NCI-H146 (cell line): ENCODE data around the gene NUDT22.

Experiments
- DNase-seq: peaks from one replicate; lab custom pipeline; 2025; lab: John Stamatoyannopoulos, UW

The NUDT22 gene, protein sequence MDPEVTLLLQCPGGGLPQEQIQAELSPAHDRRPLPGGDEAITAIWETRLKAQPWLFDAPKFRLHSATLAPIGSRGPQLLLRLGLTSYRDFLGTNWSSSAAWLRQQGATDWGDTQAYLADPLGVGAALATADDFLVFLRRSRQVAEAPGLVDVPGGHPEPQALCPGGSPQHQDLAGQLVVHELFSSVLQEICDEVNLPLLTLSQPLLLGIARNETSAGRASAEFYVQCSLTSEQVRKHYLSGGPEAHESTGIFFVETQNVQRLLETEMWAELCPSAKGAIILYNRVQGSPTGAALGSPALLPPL

DNA sequence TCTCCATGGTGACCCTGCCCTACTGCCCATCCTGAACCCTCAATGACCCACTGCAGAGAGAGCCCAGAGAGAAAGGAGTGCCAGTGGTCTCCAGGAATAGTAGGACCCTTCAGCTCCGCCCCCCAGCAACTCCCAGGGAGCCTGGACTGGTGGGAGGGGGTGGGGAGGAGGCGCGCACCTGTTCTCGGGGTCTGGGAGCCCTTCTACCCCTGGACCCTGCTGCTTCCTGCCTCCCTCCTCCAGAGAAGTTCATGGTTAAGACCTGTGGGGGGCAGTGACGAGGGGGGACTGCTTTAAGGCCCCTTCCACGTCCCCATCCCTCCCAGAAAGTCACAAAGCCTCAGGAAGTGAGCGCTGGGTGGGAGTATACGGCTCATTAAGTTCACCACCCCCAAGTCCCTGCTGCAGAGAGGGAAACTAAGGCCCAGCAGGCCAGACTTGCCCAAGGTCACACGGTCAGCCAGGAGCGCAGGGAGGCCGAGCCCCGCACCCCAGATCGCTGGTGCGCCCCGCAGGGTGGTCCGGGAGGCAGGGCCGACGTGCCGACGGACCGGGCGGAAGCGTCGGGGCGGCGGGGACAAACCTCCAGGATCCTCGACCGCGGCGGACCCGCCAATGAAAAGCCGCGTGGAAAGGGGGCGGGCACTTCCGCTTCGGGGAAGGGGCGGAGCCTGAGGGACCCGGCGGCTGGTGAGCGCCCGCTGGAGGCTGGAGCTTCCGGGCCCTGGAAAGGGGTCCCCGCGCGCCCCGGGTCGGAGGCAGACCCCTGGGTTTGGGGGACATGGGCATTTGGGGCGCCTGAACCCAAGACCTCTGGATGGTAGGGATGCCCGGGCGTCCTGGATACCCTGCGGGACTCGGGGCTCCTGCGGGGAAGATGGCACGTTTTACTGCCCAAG, at the start of gene NUDT22, which contains the start of gene TRPT1:
NUDT22 (plus strand) TSS at position 667 of the 899 bp plus-strand sequence. CDS start 379 bp downstream, outside the sequence.
TRPT1 (minus strand) TSS at position 579 of the 899 bp plus-strand sequence; CDS start at position 253, 326 bp downstream.
- DNase-seq: peak; percentile 84

DNA sequence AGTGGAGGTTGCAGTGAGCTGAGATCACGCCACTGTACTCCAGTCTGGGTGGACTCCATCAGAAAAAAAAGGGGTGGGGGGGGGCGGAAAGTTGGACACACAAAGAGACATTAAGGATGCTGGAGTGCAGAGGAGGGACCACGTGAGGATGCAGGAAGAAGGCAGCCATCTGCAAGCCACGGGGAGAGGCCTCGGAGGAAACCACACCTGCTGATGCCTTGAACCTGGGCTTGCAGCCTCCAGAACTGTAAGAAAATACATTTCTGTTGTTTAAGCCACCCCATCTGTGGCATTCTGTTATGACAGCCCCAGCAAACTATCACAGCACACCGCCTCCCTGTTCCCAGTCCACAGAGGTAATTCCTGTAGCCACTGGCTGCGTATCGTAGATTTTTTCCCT, 49.3 kb upstream of the NUDT22 start:
- no peak for DNase-seq

DNA sequence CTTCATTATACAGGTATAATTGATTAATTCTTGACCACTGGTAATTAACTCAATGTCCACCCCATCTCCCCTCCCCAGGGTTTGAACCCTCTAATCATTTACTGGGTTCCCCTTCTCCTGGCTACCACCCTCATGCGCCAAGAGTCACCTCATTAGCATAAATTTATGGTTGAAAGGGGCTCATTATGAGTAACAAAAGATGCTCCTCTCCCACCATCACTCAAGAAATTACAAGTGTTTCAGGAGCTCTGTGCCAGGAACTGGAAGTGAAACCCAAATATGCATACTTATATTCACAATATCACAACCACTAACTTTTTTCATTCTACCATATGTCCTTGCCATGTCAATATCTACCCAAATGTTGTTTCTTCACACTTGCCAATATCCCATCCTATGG, 47.9 kb upstream of the NUDT22 start:
- no peak for DNase-seq

DNA sequence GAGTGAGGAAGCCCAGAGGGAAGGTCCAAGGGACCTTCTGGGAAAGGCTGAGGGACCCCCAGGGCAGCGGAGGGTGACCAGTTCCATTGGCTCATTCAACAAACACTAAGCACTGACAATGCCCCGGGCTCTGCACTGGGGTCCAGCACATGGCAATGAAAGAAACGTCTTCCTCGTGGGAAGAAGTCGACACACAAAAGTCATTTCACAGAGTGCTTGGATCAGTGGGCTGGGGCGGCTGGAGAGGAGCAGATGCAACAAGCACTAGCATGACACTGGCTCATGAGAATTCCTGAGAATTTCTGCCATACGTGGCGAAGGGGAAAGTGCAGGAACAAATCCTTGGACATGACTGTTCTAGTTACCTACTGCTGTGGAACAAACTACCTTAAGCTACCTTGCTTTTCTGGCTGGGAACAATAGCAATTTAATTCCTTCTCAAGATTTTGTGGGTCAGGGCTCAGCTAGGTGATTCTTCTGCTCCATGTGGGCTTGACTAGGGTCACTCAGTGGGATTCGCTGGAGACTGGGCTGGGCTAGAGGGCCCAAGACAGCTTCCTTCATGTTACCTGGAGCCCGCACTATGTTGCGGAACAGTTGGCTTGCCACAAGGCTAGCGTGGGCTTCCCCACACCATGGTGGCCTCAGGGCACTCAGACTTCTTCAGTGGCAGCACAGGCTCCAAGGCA, 47.0 kb upstream of the NUDT22 start:
- no peak for DNase-seq

DNA sequence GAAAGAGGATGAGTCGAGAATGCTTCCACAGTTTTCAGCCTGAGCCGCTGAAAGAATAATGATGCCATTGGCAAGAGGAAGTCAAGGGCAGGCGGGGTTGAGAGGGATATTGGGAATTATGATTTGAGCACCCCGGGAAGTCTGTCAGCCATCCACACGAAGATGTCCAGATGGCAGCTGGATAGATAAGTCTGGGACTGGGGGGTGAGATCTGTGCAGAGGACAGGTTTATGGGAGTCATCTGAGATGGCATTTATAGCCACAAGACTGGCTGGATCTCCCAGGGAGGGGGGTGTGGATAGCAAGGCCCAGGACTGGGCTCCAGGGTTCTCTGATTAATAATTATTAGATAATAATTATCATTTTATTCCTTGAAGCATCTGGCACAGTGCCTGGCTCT, 45.2 kb upstream of the NUDT22 start:
- no peak for DNase-seq

DNA sequence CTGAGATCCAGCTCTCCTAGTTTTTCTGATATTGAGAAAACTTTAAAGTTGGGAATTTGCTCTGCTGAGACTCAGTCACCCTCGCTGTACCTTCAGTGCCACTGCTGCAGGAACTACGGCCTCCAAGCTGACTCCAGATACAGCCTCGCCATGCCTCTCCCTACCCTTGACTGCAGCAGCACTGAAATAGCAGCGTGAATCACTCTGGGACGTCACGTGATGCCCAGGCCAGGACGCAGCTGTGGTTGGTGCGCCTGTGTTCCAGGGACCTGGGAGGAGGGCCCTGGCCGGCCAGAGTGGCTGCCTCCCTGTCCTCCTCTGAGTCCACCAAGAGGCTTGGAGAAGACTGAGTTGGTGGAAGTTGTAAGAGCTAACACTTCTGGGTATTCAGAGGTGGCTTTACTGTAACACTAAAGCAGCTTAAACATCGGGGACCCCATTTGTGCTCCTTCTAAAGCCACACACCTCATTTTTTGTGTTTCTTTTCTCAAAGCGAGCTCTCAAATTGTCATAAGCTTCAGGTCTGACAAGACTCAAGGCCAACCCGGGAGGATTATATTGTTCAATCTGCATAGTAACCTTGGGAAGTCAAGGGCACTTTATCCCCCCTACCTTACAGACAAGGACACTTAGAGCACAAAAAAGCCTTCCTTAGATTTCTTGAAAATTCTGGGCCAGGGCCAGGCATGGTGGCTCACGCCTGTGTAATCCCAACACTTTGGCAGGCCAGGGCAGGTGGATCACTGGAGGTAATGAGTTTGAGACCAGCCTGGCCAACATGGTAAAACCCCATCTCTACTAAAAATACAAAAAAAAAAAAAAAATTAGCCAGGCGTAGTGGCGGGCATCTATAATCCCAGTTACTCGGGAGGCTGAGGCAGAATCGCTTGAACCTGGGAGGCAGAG, 44.3 kb upstream of the NUDT22 start:
- no peak for DNase-seq

DNA sequence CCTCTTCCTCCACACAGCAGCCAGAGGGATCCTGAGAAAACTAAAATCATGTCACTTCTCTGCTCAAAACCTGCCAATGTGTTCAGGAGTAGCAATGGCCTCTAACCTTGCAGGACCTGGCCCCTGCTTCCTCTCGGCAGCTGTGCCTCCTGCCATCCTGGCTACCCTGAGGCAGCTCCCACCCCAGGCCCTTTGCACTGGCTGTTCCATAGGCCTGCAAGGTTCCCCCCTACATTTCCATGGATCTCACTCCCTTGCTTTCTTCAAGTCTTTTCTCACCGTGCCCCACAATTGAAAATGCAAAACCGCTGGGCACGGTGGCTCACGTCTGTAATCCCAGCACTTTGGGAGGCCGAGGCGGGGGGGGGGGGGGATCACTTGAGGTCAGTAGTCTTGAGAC, 42.2 kb upstream of the NUDT22 start:
- no peak for DNase-seq

DNA sequence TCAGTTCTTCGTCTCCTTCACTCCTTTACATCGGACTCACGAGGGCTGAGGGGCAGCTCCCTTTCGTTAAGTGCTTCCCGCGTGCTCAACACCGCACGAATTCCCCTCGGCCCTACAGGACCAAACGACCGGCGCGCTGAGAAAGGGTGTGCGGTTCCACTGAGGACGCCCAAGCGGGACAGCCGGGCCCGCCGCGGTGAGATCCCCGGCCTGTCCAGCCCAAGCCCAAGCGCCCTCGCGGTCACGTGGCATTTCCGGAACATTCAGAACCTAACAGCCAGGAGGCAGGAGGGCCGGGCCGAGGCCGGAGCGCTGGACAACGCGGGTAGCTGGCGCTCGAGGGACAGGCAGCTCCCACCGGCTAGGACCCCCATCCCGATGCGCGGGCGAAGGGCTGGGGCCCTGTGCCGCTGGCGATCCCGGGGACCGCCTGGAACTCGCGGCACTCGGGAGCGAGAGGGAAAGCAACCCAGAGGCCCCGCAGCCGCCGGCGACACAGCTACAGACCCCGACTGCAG, 40.8 kb upstream of the NUDT22 start:
- DNase-seq: peak; percentile 83

DNA sequence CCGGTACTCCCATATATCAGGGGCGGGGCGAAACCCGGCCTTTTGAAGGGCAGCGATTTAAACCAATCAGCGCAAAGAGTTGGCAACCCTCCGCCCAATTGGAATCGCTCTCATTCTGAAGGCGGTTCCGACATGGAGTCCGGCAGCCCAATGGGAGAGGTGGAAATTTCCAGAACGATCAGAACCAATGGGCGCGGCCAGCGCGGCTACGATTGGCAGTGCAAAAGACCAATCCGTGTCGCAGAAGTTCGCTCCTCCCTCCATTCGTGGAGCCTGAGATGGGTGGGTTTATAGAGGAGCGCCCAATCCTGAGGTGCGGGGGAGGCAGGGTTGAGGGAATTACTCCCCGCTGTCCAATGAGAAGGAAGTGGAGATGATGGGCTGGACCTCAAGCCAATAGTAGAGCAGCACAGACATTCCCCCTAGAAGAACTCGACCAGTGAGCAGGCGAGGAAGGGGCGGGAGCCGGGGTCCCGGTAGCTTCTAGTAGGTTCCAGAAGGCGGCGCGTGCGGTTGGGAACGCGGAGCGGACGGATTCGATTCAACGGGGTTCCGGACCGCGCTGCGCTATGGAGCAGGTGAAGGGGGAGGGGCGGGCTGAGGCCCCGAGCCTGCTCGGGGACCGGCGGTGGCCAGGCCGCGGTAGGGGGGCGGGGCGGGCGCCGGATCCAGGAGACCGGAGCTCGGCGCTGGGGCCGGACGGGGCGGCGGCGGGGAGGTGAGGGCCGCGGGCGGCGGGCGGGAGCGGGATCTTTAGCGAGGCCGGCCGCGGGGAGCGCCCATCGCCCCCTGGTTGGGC, 40.2 kb upstream of the NUDT22 start, which contains the start of gene STIP1:
STIP1 (plus strand) TSS at position 479 of the 799 bp plus-strand sequence; CDS start at position 570, 91 bp downstream.
- DNase-seq: peak; percentile 100

DNA sequence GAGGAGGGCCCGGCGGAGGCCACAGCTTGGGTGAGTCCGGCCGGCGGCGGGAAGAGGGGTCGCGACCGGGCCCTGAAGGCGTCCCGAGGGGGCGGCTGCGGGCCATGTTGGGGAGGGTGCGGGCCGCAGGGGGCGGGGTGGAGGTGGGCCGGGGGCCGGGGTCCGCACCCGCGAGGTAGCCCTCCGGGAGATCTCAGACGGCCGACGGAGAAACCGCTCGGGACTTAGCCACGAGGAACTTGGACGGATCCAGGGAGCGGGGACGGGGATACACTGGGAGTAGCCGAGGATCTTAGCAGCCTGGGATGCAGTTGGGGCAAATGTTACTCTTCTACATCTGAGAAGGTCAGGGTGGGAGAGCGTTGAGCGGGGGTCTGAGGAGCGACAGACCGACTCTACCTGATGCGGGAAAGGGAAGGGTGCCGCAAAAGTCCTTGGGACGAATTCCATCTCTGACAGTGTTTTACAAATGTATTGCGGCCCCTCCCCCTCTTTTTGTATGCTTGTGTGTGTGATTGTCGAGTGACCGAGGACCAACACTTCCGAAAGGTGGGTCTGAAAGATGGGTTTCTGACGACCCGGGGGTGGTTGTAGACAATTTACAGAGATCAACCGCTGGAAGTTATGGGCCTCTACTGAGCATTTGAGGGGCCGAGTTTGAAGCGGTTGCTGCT, 39.4 kb upstream of the NUDT22 start:
- DNase-seq: no peak

DNA sequence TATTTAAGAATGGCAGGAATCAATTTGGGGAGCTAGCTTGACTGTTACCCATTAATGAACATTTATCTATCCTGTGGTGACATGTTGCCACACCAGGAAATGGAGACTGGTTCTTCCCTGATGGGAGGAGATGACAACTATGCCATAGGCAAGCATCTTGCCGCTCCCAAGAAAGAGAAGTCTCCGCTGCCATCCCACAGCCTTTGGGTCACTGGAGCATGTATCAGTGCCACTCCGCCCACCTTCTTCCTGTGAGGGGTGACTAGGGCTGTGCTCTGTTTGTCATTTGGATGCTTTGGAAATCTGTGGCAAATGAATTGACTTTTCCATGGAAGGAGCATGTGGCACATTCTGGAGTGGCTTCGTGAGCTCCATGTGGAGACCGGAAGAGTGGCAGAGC, 33.6 kb upstream of the NUDT22 start:
- DNase-seq: no peak

DNA sequence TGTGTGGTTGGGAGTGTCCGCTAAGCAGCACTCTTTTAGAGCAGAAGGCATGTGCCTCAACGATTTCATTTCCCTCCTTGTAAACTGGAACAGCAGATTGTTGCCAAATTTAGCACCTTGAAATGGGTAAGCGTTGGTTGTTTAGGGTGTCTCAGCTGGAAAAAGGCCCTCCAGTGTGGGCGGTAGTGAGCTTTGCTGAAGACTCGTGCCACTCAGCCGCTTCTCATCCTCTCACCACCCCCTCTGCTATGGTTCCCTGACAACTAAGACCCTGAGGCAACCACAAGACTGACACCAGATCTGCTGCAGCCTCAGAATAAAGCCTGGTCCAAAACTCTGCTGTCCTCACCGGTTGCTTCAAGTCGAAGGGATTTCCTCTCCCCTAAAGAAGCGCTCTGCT, 29.4 kb upstream of the NUDT22 start:
- DNase-seq: no peak

DNA sequence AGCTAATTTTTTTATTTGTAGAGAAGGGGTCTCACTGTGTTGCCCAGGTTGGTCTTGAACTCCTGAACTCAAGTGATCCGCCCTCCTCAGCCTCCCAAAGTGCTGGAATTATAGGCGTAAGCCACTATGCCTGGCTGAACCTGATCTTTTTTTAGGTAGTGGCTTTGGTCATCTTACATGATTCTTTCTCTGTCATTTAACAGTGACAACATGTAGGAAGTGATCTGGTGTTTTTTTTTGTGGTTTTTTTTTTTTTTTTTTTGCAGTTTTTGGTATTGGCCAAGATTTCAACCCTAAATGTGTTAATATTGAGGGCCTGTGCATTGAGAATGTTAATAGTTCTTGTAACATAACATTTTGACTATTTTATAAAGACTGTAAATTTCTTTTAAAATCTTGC, 27.6 kb upstream of the NUDT22 start:
- DNase-seq: no peak

DNA sequence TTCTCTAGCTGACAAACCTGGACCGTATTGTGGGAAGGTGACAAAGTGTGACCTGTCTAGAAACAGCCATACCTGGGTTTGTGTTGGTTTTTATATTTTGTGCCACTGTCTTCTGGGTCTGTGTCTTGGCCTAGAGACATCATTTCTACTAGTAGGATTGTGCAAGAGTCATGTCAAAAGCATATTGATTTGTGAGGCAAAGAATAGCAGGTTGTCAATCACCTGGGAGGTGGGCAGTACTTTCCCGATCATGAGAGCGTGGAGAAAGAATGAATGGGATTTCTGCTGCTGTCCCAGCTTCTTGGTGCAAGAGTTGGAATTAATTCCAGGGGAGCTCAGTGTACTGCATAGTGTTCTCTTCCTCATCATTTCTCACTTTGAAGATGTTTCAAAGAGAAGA, 24.5 kb upstream of the NUDT22 start:
- no peak for DNase-seq

DNA sequence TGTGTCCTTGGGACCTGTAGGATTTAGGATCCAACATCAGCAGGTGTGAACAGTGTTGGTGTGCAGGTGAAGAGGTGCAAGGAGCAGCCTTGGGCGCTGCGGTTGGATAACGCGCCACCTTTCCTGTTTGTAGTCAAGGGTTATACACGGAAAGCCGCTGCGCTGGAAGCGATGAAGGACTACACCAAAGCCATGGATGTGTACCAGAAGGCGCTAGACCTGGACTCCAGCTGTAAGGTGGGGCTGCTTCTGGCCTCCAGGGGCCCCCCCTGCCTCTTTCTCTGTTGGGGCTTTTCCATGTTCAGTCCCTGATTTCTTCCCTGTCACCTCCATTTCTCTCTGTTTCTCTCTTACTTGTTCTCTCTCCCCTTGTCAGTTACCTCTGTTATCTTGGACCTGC, 23.1 kb upstream of the NUDT22 start:
- DNase-seq: no peak

DNA sequence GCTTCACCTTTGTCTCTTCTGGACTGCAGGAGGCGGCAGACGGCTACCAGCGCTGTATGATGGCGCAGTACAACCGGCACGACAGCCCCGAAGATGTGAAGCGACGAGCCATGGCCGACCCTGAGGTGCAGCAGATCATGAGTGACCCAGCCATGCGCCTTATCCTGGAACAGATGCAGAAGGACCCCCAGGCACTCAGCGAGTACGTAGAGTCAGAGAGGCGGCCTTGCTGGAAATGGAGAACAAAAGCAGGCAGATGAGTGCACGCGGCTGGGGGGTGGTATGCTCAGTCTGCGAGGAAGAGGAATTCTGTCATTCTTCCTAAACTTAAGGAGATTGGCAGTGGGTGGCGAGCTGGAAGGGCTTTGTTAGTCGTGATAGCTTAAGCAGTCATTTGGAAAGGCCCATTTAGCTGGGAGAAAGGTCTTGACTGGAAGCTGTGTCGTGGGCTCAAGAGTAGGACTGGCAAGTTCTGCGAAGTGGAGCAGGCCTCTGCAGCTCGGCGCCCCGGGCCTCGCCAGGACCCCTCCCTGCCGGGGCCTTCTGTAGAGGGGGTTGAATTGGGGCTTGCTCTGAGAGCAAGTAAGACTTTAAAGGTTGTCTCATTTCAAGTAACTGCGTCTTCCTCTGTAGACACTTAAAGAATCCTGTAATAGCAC, 22.5 kb upstream of the NUDT22 start:
- DNase-seq: no peak

DNA sequence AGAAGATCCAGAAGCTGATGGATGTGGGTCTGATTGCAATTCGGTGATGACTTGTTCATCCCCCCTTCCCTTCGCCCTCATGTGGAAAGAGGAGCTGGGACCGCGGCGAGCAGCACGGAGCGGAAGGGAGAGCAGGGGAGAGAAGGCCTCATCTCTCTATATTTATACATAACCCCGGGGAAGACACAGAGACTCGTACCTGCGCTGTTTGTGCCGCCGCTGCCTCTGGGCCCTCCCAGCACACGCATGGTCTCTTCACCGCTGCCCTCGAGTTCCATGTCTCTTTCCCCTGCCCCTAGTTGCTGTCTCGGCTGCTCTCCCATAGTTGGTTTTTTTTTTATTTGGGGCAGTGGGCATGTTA, 22.0 kb upstream of the NUDT22 start:
- DNase-seq: no peak

DNA sequence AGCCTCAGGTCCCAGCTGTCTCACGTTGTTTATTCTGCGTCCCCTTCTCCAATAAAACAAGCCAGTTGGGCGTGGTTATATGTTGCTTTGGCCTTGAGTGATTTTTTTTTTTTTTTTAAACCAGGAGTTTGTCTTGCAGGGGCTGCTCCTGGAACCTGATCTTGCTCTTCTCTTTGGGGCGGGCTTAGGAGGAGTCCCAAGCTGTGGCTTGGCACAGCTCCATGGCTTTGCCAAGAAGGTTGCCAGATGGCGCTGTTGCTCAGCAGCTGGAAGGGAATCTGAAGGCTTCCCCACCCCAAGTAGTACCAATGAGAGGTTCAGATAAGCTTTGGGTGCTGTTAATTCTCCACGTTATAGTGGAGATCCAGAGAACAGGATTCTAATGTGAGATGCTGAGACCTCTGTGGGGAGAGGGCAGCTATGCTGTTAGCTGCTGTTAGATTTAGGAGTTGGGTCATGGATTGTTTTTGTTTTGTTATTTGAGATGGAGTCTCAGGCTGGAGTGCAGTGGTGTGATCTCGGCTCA, 21.5 kb upstream of the NUDT22 start:
- peak; percentile 68 for DNase-seq
